Activated B cell treated with CpG ODN at 0.5 μM for 24 hours (primary cell): ENCODE data around the gene SVOP. TPM values are rescaled to one million over a fixed set of nuclear protein-coding genes. Genes with fewer than 3 reads are reported as not detected.

ENCODE experiments used
- total RNA-seq: library from RNA; stranded (reverse); gene quantifications from 2 replicates; pipeline ENCODE4 v1.2.3, GENCODE V29; 2022

SVOP gene
- total RNA-seq, 1 donor from 2014 or later: not detected

Other genes starting within 250 kb of the SVOP start
- gene SSH1, start 163.5 kb downstream of the SVOP start, total RNA-seq: 19.8 and 21.4 TPM in 2 replicates
- not detected in 2 replicates for gene DAO, start 141.0 kb downstream of the SVOP start, total RNA-seq
- 17.4 and 17.7 TPM in 2 replicates for gene USP30, start 31.5 kb upstream of the SVOP start, total RNA-seq
- gene ALKBH2, start 72.4 kb upstream of the SVOP start, total RNA-seq: 21.3 and 24.1 TPM in 2 replicates
- 13.2 and 13.3 TPM in 2 replicates for gene UNG, start 76.5 kb upstream of the SVOP start, total RNA-seq
- gene ACACB, start 95.5 kb upstream of the SVOP start, total RNA-seq: 5.0 and 6.3 TPM in 2 replicates